B cell (primary cell): ENCODE data around the gene SOAT2. TPM values are rescaled to one million over a fixed set of nuclear protein-coding genes. Genes with fewer than 3 reads are reported as not detected.

Experiments used
- ATAC-seq: fragments of 200-7000 bp; cut with Tn5 transposase; one replicate; pipeline ENCODE4 v1.10.0; 2021; ENCODE audit warnings: low read depth, mild to moderate bottlenecking, moderate number of reproducible peaks, moderate library complexity
- CTCF ChIA-PET: fragments of 350-600 bp; sonication (Branson Sonifier 250); formaldehyde crosslinking; loops from one replicate; lab custom pipeline; 2021; ENCODE audit warnings: antibody characterized with exemption, inconsistent platforms; lab: Charles Lee
- POLR2A ChIA-PET: fragments of 350-600 bp; sonication (Branson Sonifier 250); formaldehyde crosslinking; loops from one replicate; lab custom pipeline; 2021; ENCODE audit warnings: antibody characterized with exemption; lab: Charles Lee
- DNase-seq: peaks from one replicate; pipeline ENCODE4 v3.0.0; 2013
- H2AFZ ChIP-seq: 2 replicates; pipeline ENCODE4 v1.6.1; 2012; ENCODE audit warnings: mild to moderate bottlenecking, low read depth, low read length; ENCODE audit not compliant: insufficient read depth, poor library complexity, severe bottlenecking
- H3K27ac ChIP-seq, 2 donors: 1 replicate in 1 of 2; 2 replicates in 1 of 2; pipeline ENCODE4 v1.5.1; 2012 to 2013; ENCODE audit warnings: low read length in 2 of 2, mild to moderate bottlenecking in 2 of 2, moderate library complexity in 1 of 2
- H3K27me3 ChIP-seq, 4 experiments: fragments of 200-600 bp in 1 of 4; sonication (generic) in 1 of 4; replicated peaks in 1 of 4; 1 replicate in 2 of 4; 2 replicates in 2 of 4; pipeline versions ENCODE4 v1.6.1 to v1.7.0; 2013 to 2016; ENCODE audit warnings: low read length in 3 of 4, mild to moderate bottlenecking in 2 of 4, mixed read lengths in 1 of 4, moderate library complexity in 1 of 4; ENCODE audit not compliant: insufficient read depth in 4 of 4, control insufficient read depth in 3 of 4; ENCODE audit errors: control extremely low read depth in 1 of 4
- H3K36me3 ChIP-seq, 2 experiments: replicated peaks in 1 of 2; 1 replicate in 1 of 2; 2 replicates in 1 of 2; pipeline versions ENCODE4 v1.6.1 to v1.7.1; 2013; ENCODE audit warnings: low read length in 1 of 2; ENCODE audit not compliant: insufficient read depth in 2 of 2, control insufficient read depth in 1 of 2; ENCODE audit errors: control extremely low read depth in 1 of 2, extremely low read depth in 1 of 2
- H3K4me1 ChIP-seq, 2 donors: fragments of 200-600 bp in 1 of 2; sonication (generic) in 1 of 2; 1 replicate in 1 of 2; 2 replicates in 1 of 2; pipeline versions ENCODE4 v1.5.1 to v1.6.1; 2013 to 2017; ENCODE audit warnings: low read length in 2 of 2; ENCODE audit not compliant: control insufficient read depth in 2 of 2, insufficient read depth in 2 of 2
- H3K4me2 ChIP-seq: replicated peaks from 2 replicates; pipeline ENCODE3; 2012; ENCODE audit warnings: mild to moderate bottlenecking, low read depth, low read length; ENCODE audit not compliant: poor library complexity, severe bottlenecking
- H3K4me3 ChIP-seq, 5 experiments: fragments of 200-600 bp in 1 of 5; sonication (generic) in 1 of 5; 1 replicate in 3 of 5; 2 replicates in 2 of 5; pipeline versions ENCODE4 v1.5.1 to v1.7.0; 2011 to 2016; ENCODE audit warnings: low read length in 4 of 5, mild to moderate bottlenecking in 4 of 5, low read depth in 2 of 5, control low read depth in 1 of 5, moderate library complexity in 1 of 5; ENCODE audit not compliant: insufficient read depth in 1 of 5; ENCODE audit errors: control extremely low read depth in 1 of 5, extremely low read depth in 1 of 5
- H3K79me2 ChIP-seq: fragments of 200-600 bp; sonication (generic); one replicate; pipeline ENCODE4 v1.6.0; 2016; ENCODE audit warnings: low read length; ENCODE audit not compliant: control insufficient read depth, insufficient read depth
- H3K9ac ChIP-seq: fragments of 200-600 bp; sonication (generic); 2 replicates; pipeline ENCODE4 v1.6.1; 2017; ENCODE audit warnings: mild to moderate bottlenecking, low read length, moderate library complexity
- H3K9me3 ChIP-seq, 3 donors: one replicate each; pipeline versions ENCODE4 v1.6.1 to v1.7.1; 2013; ENCODE audit warnings: low read length in 2 of 3; ENCODE audit not compliant: control insufficient read depth in 2 of 3, insufficient read depth in 1 of 3; ENCODE audit errors: control extremely low read depth in 1 of 3
- H4K20me1 ChIP-seq: 2 replicates; pipeline ENCODE4 v1.6.0; 2012; ENCODE audit warnings: mild to moderate bottlenecking, low read length; ENCODE audit not compliant: insufficient read depth, control insufficient read depth, poor library complexity, severe bottlenecking
- H3K27ac Mint-ChIP-seq: one replicate; pipeline ENCODE4 v1.8.0; 2021; ENCODE audit warnings: mixed read lengths
- H3K27me3 Mint-ChIP-seq: one replicate; pipeline ENCODE4 v1.8.0; 2021; ENCODE audit warnings: mixed read lengths
- H3K4me1 Mint-ChIP-seq: one replicate; pipeline ENCODE4 v1.8.0; 2021; ENCODE audit warnings: mixed read lengths
- H3K4me3 Mint-ChIP-seq: one replicate; pipeline ENCODE4 v1.8.0; 2021; ENCODE audit warnings: mixed read lengths
- H3K9me3 Mint-ChIP-seq: one replicate; pipeline ENCODE4 v1.8.0; 2022; ENCODE audit warnings: mixed read lengths; ENCODE audit not compliant: insufficient read depth
- CTCF ChIP-seq: fragments of 200-600 bp; IDR thresholded peaks from one replicate; pipeline ENCODE4 v1.8.0; 2022; ENCODE audit warnings: antibody characterized with exemption, mild to moderate bottlenecking
- EZH2 ChIP-seq: IDR thresholded peaks from 2 replicates; pipeline ENCODE4 v1.6.1; 2012; ENCODE audit warnings: borderline replicate concordance, low read depth, mild to moderate bottlenecking, moderate library complexity, low read length; ENCODE audit not compliant: insufficient read depth, poor library complexity, severe bottlenecking
- WGBS: methylation state at CpG from one replicate; pipeline ENCODE4 v1.1.5; 2013; ENCODE audit warnings: missing lambda C conversion rate; ENCODE audit not compliant: insufficient coverage; 5-methylcytosine and 5-hydroxymethylcytosine counted together
- intact Hi-C: fragments of 100-400 bp; cut with micrococcal nuclease; formaldehyde crosslinking; loops from one replicate; pipeline ENCODE4 v1.10.0; 2022
- polyA plus RNA-seq: library from polyadenylated mRNA; depleted of rRNA; stranded (reverse); fragments of >200 nt; gene quantifications from 2 replicates; pipeline ENCODE4 v1.2.3, GENCODE V29; 2012
- total RNA-seq, 2 donors: library from RNA; stranded (reverse); fragments of 120-200 nt in 1 of 2; gene quantifications; 1 replicate in 1 of 2; 2 replicates in 1 of 2; pipeline versions ENCODE4 v1.2.3 to v1.2.4, GENCODE V29; 2013 to 2022

SOAT2 gene
- total and polyA plus RNA-seq, 2 donors (not counting 1 experiment from before 2014, with no cell fraction given): 0.31 TPM; not detected in 1

DNA sequence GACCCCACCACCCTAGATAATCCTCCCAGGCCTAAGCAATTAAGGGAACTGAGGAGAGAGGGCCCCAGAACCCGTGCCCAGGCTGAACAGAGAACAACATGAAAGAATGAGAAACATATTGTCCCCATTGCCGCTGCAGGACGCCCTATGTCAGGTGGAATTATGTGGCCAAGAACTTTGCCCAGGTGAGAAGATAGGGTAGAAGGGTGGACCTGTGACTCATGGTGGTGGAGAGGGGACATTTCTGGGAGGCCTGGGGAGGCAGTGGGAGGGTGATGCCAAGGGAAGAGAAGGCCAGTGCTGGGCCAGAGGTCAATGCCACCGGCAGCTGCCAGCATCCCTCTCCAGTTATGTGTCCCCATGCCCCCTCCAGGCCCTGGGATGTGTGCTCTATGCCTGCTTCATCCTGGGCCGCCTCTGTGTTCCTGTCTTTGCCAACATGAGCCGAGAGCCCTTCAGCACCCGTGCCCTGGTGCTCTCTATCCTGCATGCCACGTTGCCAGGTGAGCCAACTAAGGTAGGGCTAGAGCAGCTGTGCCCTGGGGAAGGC is 15.5 kb downstream of the SOAT2 start:
- ChIA-PET POLR2A (no interaction called here), CTCF (interaction anchor here (0.6 to 1.5 kb wide), 2 partner anchors 15 to 19 kb away, joined by 3 to 6 read pairs; partner anchors contain the start of gene SOAT2)
- Histone ChIP-seq H3K4me1 (no peaks in the 10 kb centered on the region), H3K4me2 (no peak overlapping the region), H3K9me3 (no peaks in the 10 kb centered on the region), H3K4me3 (no peak overlapping the region), H3K9ac (no peak overlapping the region), H2AFZ (no peak overlapping the region), H3K79me2 (no peaks in the 10 kb centered on the region), H3K36me3 (no peaks in the 10 kb centered on the region), H4K20me1 (no peaks in the 10 kb centered on the region), H3K27ac (no peak overlapping the region), H3K27me3 (no peaks in the 10 kb centered on the region)
- ATAC-seq: no peak
- WGBS: 89% methylated on average over 8 of the region's 8 CpGs
- intact Hi-C loops: no loop called here
- H3K9me3 Mint-ChIP-seq: no peaks in the 10 kb centered on the region
- no peak overlapping the region for H3K4me3 Mint-ChIP-seq
- no peaks in the 10 kb centered on the region for H3K27me3 Mint-ChIP-seq
- no peaks in the 10 kb centered on the region for H3K4me1 Mint-ChIP-seq
- TF ChIP-seq EZH2: no peak
- H3K27ac Mint-ChIP-seq: no peak overlapping the region
- no peak for DNase-seq

- no peak overlapping the region for H3K4me3 ChIP-seq
- H3K4me1 Mint-ChIP-seq: no peaks in the 10 kb centered on the region
- no peaks in the 10 kb centered on the region for H4K20me1 ChIP-seq
- H3K79me2 ChIP-seq: no peaks in the 10 kb centered on the region
- CTCF ChIA-PET: interaction anchor here (0.7 kb wide), 2 partner anchors 59 to 60 kb away, joined by 3 read pairs; partner anchors contain the start of genes CSAD and ZNF740
- intact Hi-C loops: no loop called here
- POLR2A ChIA-PET: no interaction called here
- H3K9ac ChIP-seq: no peak overlapping the region
- no peak overlapping the region for H3K27ac ChIP-seq
- H3K36me3 ChIP-seq: no peaks in the 10 kb centered on the region
- H3K4me1 ChIP-seq: no peaks in the 10 kb centered on the region
- H2AFZ ChIP-seq: no peak overlapping the region
- DNase-seq: no peak
- no peaks in the 10 kb centered on the region for H3K27me3 ChIP-seq
- H3K9me3 Mint-ChIP-seq: no peaks in the 10 kb centered on the region
- WGBS: 89% methylated on average over 11 of the region's 12 CpGs
- TF ChIP-seq CTCF: no peak
- no peak for TF ChIP-seq EZH2
- peaks cover 8% of the 10 kb centered on the region for H3K27me3 Mint-ChIP-seq
- H3K9me3 ChIP-seq: no peaks in the 10 kb centered on the region
- H3K4me3 Mint-ChIP-seq: no peak overlapping the region
- no peak for ATAC-seq
- H3K27ac Mint-ChIP-seq: no peak overlapping the region
- H3K4me2 ChIP-seq: no peak overlapping the region
These were observed 17.6 kb downstream of the SOAT2 start for GRCh38 chr12:53120685-53121525.
